ENCODE data around the gene LCNL1. TPM values are rescaled to one million over a fixed set of nuclear protein-coding genes. Genes with fewer than 3 reads are reported as not detected.

The LCNL1 gene
- total RNA-seq, 1 donor from 2014 or later = not detected

Other genes with a start within 250 kb of the LCNL1 start
- not detected in 2 replicates for gene LCN10, start 240.1 kb upstream of the LCNL1 start, total RNA-seq
- gene LCN6, start 234.5 kb upstream of the LCNL1 start, total RNA-seq = not detected in 2 replicates
- not detected in 2 replicates for gene LCN8, start 224.8 kb upstream of the LCNL1 start, total RNA-seq
- 0.22 TPM in 1 of 2 replicates, not detected in the other for gene LCN15, start 218.5 kb upstream of the LCNL1 start, total RNA-seq
- 65.4 and 66.7 TPM in 2 replicates for gene TMEM141, start 191.6 kb upstream of the LCNL1 start, total RNA-seq
- gene CCDC183, start 186.7 kb upstream of the LCNL1 start, total RNA-seq = 0.22 and 1.4 TPM in 2 replicates
- gene RABL6, start 175.0 kb upstream of the LCNL1 start, total RNA-seq = 43.8 and 47.7 TPM in 2 replicates
- 0.44 and 1.4 TPM in 2 replicates for gene AJM1, start 140.5 kb upstream of the LCNL1 start, total RNA-seq
- gene PHPT1, start 133.6 kb upstream of the LCNL1 start, total RNA-seq = 242 and 316 TPM in 2 replicates
- gene MAMDC4, start 130.6 kb upstream of the LCNL1 start, total RNA-seq = 0.65 and 2.0 TPM in 2 replicates
- 254 and 382 TPM in 2 replicates for gene EDF1, start 116.7 kb upstream of the LCNL1 start, total RNA-seq
- gene TRAF2, start 96.5 kb upstream of the LCNL1 start, total RNA-seq = 10.9 and 14.7 TPM in 2 replicates
- 115 and 192 TPM in 2 replicates for gene FBXW5, start 38.3 kb upstream of the LCNL1 start, total RNA-seq
- gene C8G, start 37.8 kb upstream of the LCNL1 start, total RNA-seq = 0.60 and 0.65 TPM in 2 replicates
- not detected in 2 replicates for gene LCN12, start 30.7 kb upstream of the LCNL1 start, total RNA-seq
- gene PTGDS, start 5.5 kb upstream of the LCNL1 start, total RNA-seq = 0.22 and 0.79 TPM in 2 replicates
- gene PAXX, start 9.4 kb downstream of the LCNL1 start, total RNA-seq = 8.9 and 9.7 TPM in 2 replicates
- gene CLIC3, start 13.6 kb downstream of the LCNL1 start, total RNA-seq = 0.22 TPM in 1 of 2 replicates, not detected in the other
- gene ABCA2, start 45.2 kb downstream of the LCNL1 start, total RNA-seq = 4.0 and 5.0 TPM in 2 replicates
- not detected in 2 replicates for gene FUT7, start 49.1 kb downstream of the LCNL1 start, total RNA-seq
- 6.2 and 10.5 TPM in 2 replicates for gene NPDC1, start 63.2 kb downstream of the LCNL1 start, total RNA-seq
- gene ENTPD2, start 71.1 kb downstream of the LCNL1 start, total RNA-seq = not detected in 2 replicates
- gene SAPCD2, start 87.6 kb downstream of the LCNL1 start, total RNA-seq = 1.4 and 5.9 TPM in 2 replicates
- 13.1 and 16.9 TPM in 2 replicates for gene UAP1L1, start 94.5 kb downstream of the LCNL1 start, total RNA-seq
- gene MAN1B1, start 104.0 kb downstream of the LCNL1 start, total RNA-seq = 38.3 and 43.4 TPM in 2 replicates
- 63.2 and 117 TPM in 2 replicates for gene DPP7, start 131.7 kb downstream of the LCNL1 start, total RNA-seq
- under 0.01 and 0.22 TPM in 2 replicates for gene GRIN1, start 156.2 kb downstream of the LCNL1 start, total RNA-seq
- gene LRRC26, start 187.1 kb downstream of the LCNL1 start, total RNA-seq = not detected in 2 replicates
- gene TMEM210, start 189.1 kb downstream of the LCNL1 start, total RNA-seq = not detected in 2 replicates
- 13.7 and 16.9 TPM in 2 replicates for gene ANAPC2, start 205.6 kb downstream of the LCNL1 start, total RNA-seq
- gene SSNA1, start 205.7 kb downstream of the LCNL1 start, total RNA-seq = 85.4 and 97.4 TPM in 2 replicates
- 2.6 TPM in 2 replicates for gene TPRN, start 217.7 kb downstream of the LCNL1 start, total RNA-seq
- gene TMEM203, start 222.7 kb downstream of the LCNL1 start, total RNA-seq = 19.6 and 26.0 TPM in 2 replicates
- 2.2 and 2.4 TPM in 2 replicates for gene NDOR1, start 222.7 kb downstream of the LCNL1 start, total RNA-seq
- 0.22 TPM in 1 of 2 replicates, not detected in the other for gene RNF208, start 239.2 kb downstream of the LCNL1 start, total RNA-seq
- under 0.01 and 0.20 TPM in 2 replicates for gene CYSRT1, start 242.2 kb downstream of the LCNL1 start, total RNA-seq
- under 0.01 TPM in 1 of 2 replicates, not detected in the other for gene RNF224, start 244.5 kb downstream of the LCNL1 start, total RNA-seq
- gene SLC34A3, start 247.9 kb downstream of the LCNL1 start, total RNA-seq = not detected in 2 replicates